ENCODE data around the gene MATN3. TPM values are rescaled to one million over a fixed set of nuclear protein-coding genes. Genes with fewer than 3 reads are reported as not detected.

MATN3 gene
- polyA plus RNA-seq, 1 of the 3 experiments (the other 2 are of a cell fraction): 5.9 TPM

DNA sequence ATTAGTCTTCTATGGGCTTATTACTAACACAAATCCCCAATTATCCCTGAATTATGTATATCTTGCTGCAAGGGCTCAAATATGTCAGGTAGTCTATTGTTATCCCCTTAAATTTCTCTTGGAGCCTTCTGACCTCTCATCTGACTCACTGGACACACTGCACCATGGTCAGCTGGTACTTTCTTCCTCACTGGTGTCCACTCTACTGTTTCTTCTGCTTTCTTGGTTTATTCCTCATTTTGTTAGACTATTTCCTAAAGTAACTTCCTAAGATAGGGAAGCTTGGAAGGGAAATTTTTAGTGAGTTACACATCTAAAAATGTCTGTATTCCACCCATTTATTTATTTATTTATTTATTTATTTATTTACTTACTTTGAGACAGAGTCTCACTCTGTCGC lies 49.1 kb downstream of the MATN3 start:
- Histone ChIP-seq H3K9ac (no peak overlapping the region), H3K4me3 (ENCODE audit: low read depth in 2 of 2, low read length in 1 of 2) (no peak overlapping the region), H3K4me1 (ENCODE audit: control insufficient read depth in 1 of 2, insufficient read depth in 2 of 2, low read depth in 1 of 2, low read length in 1 of 2) (no peaks in the 10 kb centered on the region; a peak in 1 of 4 replicates), H3F3A (replicated peaks; ENCODE audit: insufficient read depth) (no peaks in the 10 kb centered on the region), H2AFZ (ENCODE audit: low read depth) (no peak overlapping the region), H3K9me2 (no peaks in the 10 kb centered on the region), H3K4me2 (no peak overlapping the region), H3K27ac (ENCODE audit: low read depth in 2 of 2, low read length in 1 of 2) (no peak overlapping the region), H3K36me3 (replicated peaks in 1 of 2; ENCODE audit: control insufficient read depth in 1 of 2, insufficient read depth in 2 of 2, low read length in 1 of 2) (peaks cover 58 to 83% of the 10 kb centered on the region in 2 experiments), H4K20me1 (ENCODE audit: insufficient read depth) (no peaks in the 10 kb centered on the region), H3K9me3 (no peaks in the 10 kb centered on the region), H3K79me2 (ENCODE audit: insufficient read depth) (no peaks in the 10 kb centered on the region), H3K27me3 (ENCODE audit: insufficient read depth) (no peaks in the 10 kb centered on the region)
- no peak for TF ChIP-seq SIN3A (IDR thresholded peaks at IDR 0.05; ENCODE audit: borderline replicate concordance, low read depth, low read length)
- TF ChIP-seq, protein P1, sequence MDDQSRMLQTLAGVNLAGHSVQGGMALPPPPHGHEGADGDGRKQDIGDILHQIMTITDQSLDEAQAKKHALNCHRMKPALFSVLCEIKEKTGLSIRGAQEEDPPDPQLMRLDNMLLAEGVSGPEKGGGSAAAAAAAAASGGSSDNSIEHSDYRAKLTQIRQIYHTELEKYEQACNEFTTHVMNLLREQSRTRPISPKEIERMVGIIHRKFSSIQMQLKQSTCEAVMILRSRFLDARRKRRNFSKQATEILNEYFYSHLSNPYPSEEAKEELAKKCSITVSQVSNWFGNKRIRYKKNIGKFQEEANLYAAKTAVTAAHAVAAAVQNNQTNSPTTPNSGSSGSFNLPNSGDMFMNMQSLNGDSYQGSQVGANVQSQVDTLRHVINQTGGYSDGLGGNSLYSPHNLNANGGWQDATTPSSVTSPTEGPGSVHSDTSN (IDR thresholded peaks at IDR 0.05): no peak
- TF ChIP-seq, protein P2, sequence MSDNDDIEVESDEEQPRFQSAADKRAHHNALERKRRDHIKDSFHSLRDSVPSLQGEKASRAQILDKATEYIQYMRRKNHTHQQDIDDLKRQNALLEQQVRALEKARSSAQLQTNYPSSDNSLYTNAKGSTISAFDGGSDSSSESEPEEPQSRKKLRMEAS (IDR thresholded peaks at IDR 0.05; ENCODE audit: low read depth): no peak
- TF ChIP-seq MXI1 (IDR thresholded peaks at IDR 0.05; ENCODE audit: low read depth, low read length): no peak
- no peak for TF ChIP-seq TCF12 (IDR thresholded peaks at IDR 0.05)
- no peak for TF ChIP-seq TAF1 (IDR thresholded peaks at IDR 0.05; ENCODE audit: borderline replicate concordance, low read depth, low read length)
- TF ChIP-seq RFX5 (IDR thresholded peaks at IDR 0.05; ENCODE audit: low read length): no peak
- no peak for TF ChIP-seq RAD21 (IDR thresholded peaks at IDR 0.05; ENCODE audit: low read length)
- TF ChIP-seq, protein P3, sequence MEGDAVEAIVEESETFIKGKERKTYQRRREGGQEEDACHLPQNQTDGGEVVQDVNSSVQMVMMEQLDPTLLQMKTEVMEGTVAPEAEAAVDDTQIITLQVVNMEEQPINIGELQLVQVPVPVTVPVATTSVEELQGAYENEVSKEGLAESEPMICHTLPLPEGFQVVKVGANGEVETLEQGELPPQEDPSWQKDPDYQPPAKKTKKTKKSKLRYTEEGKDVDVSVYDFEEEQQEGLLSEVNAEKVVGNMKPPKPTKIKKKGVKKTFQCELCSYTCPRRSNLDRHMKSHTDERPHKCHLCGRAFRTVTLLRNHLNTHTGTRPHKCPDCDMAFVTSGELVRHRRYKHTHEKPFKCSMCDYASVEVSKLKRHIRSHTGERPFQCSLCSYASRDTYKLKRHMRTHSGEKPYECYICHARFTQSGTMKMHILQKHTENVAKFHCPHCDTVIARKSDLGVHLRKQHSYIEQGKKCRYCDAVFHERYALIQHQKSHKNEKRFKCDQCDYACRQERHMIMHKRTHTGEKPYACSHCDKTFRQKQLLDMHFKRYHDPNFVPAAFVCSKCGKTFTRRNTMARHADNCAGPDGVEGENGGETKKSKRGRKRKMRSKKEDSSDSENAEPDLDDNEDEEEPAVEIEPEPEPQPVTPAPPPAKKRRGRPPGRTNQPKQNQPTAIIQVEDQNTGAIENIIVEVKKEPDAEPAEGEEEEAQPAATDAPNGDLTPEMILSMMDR (IDR thresholded peaks at IDR 0.05): no peak
- TF ChIP-seq RXRA (IDR thresholded peaks at IDR 0.05; ENCODE audit: borderline replicate concordance, low read depth): no peak
- TF ChIP-seq, protein P4, sequence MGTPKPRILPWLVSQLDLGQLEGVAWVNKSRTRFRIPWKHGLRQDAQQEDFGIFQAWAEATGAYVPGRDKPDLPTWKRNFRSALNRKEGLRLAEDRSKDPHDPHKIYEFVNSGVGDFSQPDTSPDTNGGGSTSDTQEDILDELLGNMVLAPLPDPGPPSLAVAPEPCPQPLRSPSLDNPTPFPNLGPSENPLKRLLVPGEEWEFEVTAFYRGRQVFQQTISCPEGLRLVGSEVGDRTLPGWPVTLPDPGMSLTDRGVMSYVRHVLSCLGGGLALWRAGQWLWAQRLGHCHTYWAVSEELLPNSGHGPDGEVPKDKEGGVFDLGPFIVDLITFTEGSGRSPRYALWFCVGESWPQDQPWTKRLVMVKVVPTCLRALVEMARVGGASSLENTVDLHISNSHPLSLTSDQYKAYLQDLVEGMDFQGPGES (IDR thresholded peaks at IDR 0.05; ENCODE audit: low read depth, low read length): no peak
- TF ChIP-seq, protein P5, sequence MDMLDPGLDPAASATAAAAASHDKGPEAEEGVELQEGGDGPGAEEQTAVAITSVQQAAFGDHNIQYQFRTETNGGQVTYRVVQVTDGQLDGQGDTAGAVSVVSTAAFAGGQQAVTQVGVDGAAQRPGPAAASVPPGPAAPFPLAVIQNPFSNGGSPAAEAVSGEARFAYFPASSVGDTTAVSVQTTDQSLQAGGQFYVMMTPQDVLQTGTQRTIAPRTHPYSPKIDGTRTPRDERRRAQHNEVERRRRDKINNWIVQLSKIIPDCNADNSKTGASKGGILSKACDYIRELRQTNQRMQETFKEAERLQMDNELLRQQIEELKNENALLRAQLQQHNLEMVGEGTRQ (IDR thresholded peaks at IDR 0.05; ENCODE audit: borderline replicate concordance, low read depth, low read length): no peak
- no peak for TF ChIP-seq TEAD4 (IDR thresholded peaks at IDR 0.05; ENCODE audit: borderline replicate concordance, insufficient read depth)
- no peak for TF ChIP-seq EP300 (IDR thresholded peaks at IDR 0.05; ENCODE audit: borderline replicate concordance in 1 of 2, low read depth in 1 of 2, low read length in 1 of 2)
- TF ChIP-seq GABPA (IDR thresholded peaks at IDR 0.05; ENCODE audit: low read depth): no peak
- TF ChIP-seq JUND (IDR thresholded peaks at IDR 0.05): no peak
- TF ChIP-seq, protein P6, sequence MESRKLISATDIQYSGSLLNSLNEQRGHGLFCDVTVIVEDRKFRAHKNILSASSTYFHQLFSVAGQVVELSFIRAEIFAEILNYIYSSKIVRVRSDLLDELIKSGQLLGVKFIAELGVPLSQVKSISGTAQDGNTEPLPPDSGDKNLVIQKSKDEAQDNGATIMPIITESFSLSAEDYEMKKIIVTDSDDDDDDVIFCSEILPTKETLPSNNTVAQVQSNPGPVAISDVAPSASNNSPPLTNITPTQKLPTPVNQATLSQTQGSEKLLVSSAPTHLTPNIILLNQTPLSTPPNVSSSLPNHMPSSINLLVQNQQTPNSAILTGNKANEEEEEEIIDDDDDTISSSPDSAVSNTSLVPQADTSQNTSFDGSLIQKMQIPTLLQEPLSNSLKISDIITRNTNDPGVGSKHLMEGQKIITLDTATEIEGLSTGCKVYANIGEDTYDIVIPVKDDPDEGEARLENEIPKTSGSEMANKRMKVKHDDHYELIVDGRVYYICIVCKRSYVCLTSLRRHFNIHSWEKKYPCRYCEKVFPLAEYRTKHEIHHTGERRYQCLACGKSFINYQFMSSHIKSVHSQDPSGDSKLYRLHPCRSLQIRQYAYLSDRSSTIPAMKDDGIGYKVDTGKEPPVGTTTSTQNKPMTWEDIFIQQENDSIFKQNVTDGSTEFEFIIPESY (IDR thresholded peaks at IDR 0.05; ENCODE audit: borderline replicate concordance, low read depth): no peak
- POLR2A ChIA-PET: interaction anchor here (1.4 kb wide), 1 partner anchor 27 kb away, joined by 3 read pairs; the partner anchor contains the start of gene WDR35
- CTCF ChIA-PET: interaction anchor here (1.0 to 2.9 kb wide), 5 partner anchors 22 to 172 kb away, joined by 3 to 11 read pairs (median 4); no protein-coding TSS in a partner anchor
- no peak for DNase-seq
- 100% methylated on average over 1 of the region's 1 CpG for WGBS (ENCODE audit: low lambda C conversion rate)

All from SK-N-SH (cell line).